Activated CD4-positive, alpha-beta T cell treated with anti-CD3 and anti-CD28 coated beads, Interleukin-2, amount 50 U/mL, for 48 hours (primary cell): ENCODE results near the gene GRK1.
A peak's percentile ranks its signal among the peaks of the same experiment; 100 is the strongest.
"Not testable (repeated sequence)": the region's sequence is repeated elsewhere in the genome, so short reads cannot be mapped to it uniquely, and the experiment has no call there.

Experiments used
- DNase-seq, 2 experiments: peaks; one replicate each; pipeline ENCODE4 v3.0.0-alpha.2; 2020

The GRK1 gene

DNA sequence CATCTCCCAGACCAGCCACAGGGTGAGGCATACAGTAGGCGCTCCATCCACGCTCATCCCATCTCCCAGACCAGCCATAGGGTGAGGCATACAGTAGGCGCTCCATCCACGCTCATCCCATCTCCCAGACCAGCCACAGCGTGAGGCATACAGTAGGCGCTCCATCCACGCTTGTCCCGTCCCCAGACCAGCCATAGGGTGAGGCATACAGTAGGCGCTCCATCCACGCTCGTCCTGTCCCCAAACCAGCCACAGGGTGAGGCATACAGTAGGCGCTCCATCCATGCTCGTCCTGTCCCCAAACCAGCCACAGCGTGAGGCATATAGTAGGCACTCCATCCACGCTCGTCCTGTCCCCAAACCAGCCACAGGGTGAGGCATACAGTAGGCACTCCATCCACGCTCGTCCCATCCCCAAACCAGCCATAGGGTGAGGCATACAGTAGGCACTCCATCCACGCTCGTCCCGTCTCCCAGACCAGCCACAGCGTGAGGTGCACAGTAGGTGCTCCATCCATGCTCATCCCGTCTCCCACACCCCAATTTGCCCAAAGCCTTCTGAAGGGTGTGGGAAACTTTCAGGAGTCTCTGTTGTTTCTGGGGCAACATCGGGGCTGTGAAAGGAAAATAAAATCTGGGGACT, 78.6 kb downstream of the GRK1 start:
- not testable (repeated sequence) for DNase-seq

DNA sequence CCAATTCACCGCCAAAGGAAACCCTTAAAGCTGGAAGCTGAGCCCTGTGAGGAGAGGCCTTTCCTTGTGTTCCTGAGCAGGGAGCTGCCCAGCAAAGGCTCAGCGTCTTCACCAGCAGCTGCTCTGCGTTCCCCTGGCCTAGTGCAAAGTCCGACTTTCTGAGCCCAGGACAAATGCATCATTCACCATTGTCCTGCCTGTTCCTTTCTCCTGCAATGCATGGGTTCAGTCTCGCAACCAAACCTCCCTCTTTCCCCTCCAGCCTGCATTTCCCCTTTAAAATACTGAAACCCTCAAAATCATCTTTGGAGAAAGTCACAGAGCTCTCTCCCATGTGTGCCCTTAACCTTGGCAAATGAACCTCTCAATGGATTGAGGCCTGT, 79.1 kb downstream of the GRK1 start:
- no peak for DNase-seq

GRCh38 chr13:113746671-113747070, 79.7 kb downstream of the GRK1 start:
- DNase-seq = no peak

DNA sequence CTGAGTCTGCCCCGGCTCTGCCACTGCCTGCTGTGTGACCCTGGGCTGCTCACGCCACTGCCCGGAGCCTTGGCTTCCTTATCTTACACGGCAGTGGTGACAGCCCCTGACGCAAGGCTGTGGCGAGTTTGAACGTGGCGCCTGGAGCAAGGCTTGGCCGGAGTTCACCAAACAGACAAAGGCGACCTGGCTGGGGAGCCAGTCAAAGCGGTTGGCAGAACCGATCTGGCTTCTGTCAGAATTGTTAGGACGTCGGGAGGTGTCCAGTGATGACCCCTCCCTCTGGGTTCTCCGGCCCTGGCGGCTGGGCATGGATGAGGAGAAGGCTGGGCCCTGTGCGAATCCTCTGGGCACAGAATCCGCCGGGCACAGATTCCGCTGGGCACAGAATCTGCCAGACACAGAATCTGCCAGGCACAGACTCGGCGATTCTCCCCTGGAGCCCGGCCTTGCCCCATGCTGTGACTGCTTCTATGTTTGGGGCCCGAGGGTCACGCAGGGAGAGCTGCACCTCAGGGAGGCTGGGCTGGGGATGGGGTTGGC, 80.3 kb downstream of the GRK1 start:
- no peak for DNase-seq

DNA sequence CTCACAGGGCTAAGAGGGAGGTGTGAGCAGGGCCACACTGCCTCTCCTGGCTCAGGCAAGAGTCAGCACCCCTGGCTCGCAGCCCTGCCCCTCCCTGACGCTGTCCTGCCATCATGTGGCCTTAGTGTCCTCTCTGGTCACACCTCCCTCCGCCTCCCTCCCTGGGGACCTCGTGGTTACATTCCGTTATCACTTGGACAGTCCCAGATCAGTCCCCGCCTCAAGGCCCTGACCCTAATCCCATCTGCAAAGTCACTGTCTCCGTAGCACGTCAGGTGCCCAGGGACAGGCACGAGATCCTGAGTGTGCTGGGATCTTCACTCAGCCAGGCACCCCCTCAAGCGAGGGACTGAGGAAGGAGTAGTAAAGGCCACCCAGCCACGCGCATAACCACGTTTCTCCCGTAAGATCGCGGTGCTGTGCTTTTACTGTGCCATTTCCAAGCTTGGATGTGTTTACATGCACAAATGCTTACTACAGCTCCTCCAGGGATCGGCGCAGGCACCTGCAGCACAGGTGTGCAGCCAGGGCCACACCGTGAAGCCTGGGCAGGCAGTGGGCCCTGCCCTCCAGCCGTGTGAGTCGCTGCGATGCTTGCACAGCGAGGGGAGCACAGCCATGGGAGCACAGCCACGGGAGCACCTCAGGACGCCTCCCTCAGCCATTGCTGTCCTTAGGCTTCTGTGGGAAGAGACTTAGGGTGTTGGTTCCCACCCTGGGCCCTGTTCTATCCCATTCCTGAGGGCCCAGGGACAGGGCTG, 81.3 kb downstream of the GRK1 start:
- no peak for DNase-seq

- no peak for DNase-seq
Observed at GRCh38 chr13:113748862-113749451, 81.9 kb downstream of the GRK1 start.

DNA sequence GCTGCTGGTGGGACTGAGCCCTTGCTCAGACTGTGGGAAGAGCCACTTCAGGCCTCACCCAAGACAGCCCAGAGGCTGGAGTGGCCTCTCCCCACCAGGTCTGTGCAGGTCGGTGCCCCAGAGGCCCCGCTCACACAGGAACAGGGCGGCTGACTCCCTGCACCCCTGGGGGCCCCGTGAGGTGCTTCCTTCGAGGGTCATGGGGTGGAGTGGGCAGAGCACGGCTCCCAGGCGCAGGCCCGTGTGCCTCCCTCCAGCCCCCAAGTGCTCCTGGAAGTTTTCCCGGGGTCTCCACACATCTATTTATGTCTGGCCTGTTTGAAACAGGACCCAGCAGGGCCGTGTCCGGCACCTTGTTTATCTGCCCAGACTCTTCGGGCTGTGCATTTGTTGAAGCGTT, 82.5 kb downstream of the GRK1 start:
- DNase-seq = no peak

GRCh38 chr13:113749967-113750366, 82.9 kb downstream of the GRK1 start:
- no peak for DNase-seq

GRCh38 chr13:113750554-113751399, 83.8 kb downstream of the GRK1 start:
- DNase-seq = no peak

- DNase-seq = no peak
Observed at GRCh38 chr13:113751491-113751890, 84.5 kb downstream of the GRK1 start.

DNA sequence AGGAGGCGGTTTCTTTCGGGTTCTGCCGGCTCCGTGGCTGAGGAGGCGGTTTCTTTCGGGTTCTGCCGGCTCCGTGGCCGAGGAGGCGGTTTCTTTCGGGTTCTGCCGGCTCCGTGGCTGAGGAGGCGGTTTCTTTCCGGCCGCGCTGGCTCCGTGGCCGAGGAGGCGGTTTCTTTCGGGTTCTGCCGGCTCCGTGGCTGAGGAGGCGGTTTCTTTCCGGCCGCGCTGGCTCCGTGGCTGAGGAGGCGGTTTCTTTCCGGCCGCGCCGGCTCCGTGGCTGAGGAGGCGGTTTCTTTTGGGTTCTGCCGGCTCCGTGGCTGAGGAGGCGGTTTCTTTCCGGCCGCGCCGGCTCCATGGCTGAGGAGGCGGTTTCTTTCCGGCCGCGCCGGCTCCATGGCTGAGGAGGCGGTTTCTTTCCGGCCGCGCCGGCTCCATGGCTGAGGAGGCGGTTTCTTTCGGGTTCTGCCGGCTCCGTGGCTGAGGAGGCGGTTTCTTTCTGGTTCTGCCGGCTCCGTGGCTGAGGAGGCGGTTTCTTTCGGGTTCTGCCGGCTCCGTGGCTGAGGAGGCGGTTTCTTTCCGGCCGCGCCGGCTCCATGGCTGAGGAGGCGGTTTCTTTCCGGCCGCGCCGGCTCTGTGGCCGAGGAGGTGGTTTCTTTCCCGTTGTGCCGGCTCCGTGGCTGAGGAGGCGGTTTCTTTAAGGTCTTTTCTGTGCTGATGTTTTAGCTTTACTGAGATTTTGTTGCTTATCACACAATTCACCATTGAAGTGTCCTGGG, 85.4 kb downstream of the GRK1 start:
- DNase-seq = not testable (repeated sequence)

DNA sequence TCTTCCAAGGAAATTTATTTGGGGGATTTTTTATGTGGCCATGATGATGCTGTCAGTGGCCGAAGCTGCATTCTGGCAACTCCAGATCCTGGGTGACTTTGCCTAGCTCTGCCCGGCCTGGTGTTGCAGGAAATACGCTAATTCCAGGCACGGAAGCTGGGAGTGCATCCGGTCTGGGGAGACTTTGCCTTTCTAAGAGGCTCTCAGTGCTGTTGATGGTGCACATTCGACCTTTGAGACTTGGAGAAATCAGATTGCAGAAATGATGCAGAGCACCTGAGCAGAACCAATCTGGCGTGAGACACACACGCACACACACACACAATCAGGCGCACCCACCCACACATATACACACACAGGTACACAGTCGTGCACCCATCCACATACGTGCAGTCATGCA, 86.2 kb downstream of the GRK1 start:
- DNase-seq = no peak

- no peak for DNase-seq
Observed at GRCh38 chr13:113754242-113754641, 87.2 kb downstream of the GRK1 start.

DNA sequence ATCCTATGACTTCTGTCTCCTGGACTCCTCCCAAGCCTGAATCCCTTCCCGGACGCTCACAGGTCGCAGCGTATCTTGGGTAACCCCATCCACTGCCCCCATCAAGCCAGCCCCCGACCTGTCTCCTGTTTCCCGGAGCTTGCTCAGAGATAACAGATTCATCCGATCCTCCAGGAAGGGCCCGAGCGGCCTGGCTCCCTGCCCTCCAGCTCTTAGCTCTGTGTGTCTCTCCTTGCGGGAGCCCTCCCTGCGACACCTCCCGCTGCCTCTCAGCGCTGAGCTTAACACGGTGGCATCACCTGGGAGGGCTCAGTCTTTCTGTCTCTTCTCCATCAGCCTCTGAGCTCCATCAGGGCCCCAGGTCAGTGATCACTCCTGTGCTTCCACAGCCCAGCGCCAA, 87.7 kb downstream of the GRK1 start:
- DNase-seq = no peak

DNA sequence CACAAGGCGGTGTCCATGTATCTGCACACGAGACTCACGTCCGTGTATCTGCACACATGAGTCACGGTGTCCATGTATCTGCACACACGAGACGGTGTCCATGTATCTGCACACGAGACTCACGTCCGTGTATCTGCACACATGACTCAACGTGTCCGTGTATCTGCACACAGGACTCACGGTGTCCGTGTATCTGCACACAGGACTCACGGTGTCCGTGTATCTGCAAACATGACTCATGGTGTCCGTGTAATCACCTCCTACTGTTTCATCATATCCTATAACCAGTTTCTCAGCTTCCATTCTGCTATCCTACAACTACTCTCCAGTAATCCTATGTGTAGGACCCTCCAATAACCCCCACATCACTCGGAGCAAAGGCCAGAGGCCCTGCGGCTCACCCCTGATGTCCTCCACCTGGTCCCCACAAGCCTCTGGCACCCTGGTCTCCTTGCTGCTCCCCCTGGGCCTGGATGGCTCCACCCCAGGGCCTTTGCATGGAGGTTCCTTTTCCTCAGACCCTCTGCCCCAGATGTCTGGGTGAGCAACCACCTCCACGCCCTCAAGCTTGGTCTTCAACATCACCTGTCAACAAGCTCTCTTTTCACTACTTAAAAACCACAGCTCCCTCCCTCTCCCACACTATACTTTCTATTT, 89.5 kb downstream of the GRK1 start:
- no peak for DNase-seq

DNA sequence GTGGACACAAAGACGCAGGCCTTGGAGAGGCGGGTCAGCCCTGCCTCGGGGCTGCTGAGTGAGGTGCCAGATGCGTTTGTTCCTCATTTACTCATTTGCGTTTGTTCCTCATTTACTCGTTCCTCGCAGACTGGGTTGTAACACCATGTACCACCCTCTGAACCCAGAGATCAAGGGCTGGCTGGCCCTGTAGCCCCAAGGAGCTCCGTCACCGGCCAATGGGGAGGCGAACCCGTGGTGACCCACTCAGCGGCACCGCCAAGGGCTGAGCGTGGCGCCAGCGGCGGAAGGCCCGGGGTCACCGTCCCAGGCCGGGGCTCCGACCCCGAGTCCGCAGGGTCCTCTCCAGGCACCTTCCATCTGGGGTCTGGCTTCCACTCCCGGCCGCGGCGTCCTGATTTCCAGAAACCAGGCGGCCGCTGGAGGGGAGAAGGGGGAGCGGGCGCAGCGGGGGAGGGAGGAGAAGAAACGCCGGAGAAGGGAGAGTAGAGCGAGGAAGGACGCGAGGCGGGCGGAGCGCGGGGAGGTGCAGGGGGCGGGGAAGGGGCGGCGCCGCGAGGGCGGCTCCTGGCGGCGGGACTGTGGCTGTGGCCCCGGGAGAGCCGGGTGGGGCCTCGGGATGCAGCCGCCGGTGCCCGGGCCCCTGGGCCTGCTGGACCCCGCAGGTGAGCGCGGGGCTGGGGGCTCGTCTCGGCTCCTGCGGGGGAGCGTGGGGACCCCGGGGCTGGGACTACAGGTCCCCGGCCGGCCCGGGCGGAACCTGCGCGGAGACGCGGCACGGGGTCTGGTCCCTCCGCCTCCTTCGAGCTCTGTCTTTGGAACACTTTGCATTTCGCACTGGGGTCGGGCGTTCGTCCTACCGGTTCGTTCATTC, 91.9 kb downstream of the GRK1 start, which contains the start of gene TMEM255B:
TMEM255B (plus strand) TSS at position 576 of the 874 bp plus-strand sequence; CDS start at position 620, 44 bp downstream.
- peak; percentile 85 to 86 for DNase-seq

DNA sequence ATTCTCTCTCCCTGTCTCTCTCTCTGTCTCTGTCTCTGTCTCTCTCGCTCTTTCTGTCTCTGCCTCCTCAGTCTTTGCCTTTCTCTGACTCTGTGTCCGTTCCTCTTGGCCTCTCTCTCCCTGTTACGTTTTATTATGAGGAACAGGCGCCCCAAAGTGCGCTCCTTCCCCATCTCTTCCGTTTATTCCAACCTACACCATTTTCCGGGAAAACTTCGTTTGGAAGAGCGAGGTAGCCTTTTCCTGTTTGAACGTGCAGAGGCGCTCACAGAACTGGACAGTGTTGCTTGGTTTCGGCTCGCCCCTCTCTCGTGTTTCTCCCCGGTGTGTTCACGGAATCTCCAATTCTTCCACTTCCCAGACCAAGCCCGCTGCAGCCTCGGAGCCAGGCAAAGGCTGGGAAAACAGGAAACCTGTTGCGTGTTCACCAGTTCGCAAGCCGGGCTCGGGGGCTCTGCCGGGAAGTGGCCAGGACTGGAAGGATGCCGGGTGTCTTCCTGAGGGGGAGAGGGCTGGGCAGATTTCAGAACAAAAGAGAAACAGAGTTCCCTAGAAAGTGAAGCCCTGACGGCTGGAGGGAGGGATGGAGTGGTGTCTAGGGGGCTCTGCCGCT, 92.6 kb downstream of the GRK1 start:
- DNase-seq = no peak

DNA sequence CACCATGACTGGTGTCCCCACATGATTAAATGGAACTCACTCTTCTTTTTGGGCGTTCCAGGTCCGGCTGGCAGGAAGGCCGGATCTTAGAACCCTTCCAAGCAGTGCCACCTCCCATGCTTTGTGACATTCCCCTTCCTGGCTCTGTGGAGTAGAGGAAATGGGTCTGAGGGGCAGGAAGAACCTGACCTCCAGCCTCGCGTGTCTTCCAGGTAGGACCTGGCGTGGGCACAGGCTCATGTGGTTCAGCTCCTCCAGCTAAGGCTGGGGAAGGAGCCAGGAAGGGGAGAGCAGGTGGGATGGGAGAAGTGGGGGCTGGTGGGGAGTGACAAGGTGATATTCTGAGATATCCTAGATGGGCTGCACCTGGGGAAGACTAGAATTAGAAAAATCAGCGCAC, 94.1 kb downstream of the GRK1 start:
- DNase-seq = no peak

- DNase-seq = no peak
Observed at GRCh38 chr13:113762075-113762474, 95.1 kb downstream of the GRK1 start.

DNA sequence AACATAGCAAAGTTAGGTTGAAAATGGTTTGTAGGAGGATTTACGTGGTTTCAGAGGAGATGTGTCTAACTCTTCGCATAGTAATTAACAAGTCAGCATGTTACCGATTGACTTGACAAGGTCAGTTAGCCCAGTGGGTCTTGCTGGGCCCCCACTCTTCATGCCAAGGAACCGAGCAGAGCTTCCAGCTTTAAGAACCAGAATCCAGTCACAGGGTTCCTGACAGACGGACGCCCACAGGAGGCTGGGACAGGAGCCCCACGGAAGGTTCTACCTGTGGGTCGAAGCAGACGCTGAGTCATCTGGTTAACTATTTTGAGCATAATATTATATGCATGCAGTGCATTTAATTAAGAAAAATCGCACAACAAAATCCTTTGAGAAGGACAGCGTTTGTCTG, 95.5 kb downstream of the GRK1 start:
- DNase-seq = no peak
